ENCODE results near the gene SLC50A1. TPM values are rescaled to one million over a fixed set of nuclear protein-coding genes. Genes with fewer than 3 reads are reported as not detected.

Gene SLC50A1
- total RNA-seq, 1 experiment from 2014 or later = 24.9 TPM

DNA sequence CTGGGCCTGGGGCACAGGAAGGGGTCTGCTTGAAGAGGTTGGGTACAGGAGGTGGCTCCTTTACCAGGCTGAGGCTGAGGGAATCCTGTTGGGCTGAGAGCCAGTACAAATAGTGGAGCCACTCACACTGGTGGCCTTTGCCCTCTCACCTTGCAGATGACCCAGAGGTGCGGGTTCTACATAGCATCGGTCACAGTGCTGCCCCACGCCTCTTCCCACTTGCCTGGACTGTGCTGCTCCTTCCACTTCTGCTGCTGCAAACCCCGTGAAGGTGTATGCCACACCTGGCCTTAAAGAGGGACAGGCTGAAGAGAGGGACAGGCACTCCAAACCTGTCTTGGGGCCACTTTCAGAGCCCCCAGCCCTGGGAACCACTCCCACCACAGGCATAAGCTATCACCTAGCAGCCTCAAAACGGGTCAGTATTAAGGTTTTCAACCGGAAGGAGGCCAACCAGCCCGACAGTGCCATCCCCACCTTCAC is 1.8 kb upstream of the SLC50A1 start:
- Histone ChIP-seq H3K9me3 (ENCODE audit: control insufficient read depth, low read depth, low read length) (no peaks in the 10 kb centered on the region), H3K9ac (ENCODE audit: extremely low read depth, insufficient read length, low read length) (no peak overlapping the region), H4K20me1 (ENCODE audit: control insufficient read depth, insufficient read depth, insufficient read length) (no peaks in the 10 kb centered on the region), H4K5ac (ENCODE audit: insufficient read length, low read depth, low read length) (no peak overlapping the region), H3K23me2 (ENCODE audit: insufficient read length, low read depth, low read length, poor library complexity, severe bottlenecking) (peaks cover 22% of the 10 kb centered on the region), H3K4me2 (ENCODE audit: insufficient read depth, insufficient read length, low read length) (no peak overlapping the region), H2BK15ac (ENCODE audit: low read depth, low read length) (no peak overlapping the region), H3K4ac (ENCODE audit: low read depth, low read length) (no peak overlapping the region), H3K79me2 (ENCODE audit: insufficient read depth, low read length) (0 out of 2 replicates have a peak, but pooled peaks cover 2% of the 10 kb centered on the region), H3K27me3 (ENCODE audit: insufficient read depth, low read length) (no peaks in the 10 kb centered on the region; the same call in 1 of the 2 replicates), H3K4me1 (ENCODE audit: insufficient read depth, low read length) (no peaks in the 10 kb centered on the region; the same call in 1 of the 2 replicates), H2AFZ (ENCODE audit: low read length) (no peak overlapping the region), H2AK5ac (ENCODE audit: insufficient read length, low read length) (no peak overlapping the region), H3T11ph (ENCODE audit: low read length) (no peak overlapping the region), H4K8ac (replicated peaks; ENCODE audit: insufficient read length, low read depth, low read length) (no peak overlapping the region), H2BK120ac (ENCODE audit: low read depth, low read length, poor library complexity, severe bottlenecking) (no peak overlapping the region), H2BK12ac (ENCODE audit: insufficient read length, low read depth, low read length) (no peak overlapping the region), H2BK5ac (ENCODE audit: insufficient read length, low read length) (no peak overlapping the region), H3K27ac (ENCODE audit: insufficient read length, low read depth, low read length) (no peak overlapping the region), H3K14ac (ENCODE audit: insufficient read depth, low read length) (no peak overlapping the region), H3K23ac (ENCODE audit: insufficient read length, low read depth, low read length) (no peak overlapping the region), H3K79me1 (ENCODE audit: insufficient read depth, low read depth, low read length, poor library complexity, severe bottlenecking) (no peaks in the 10 kb centered on the region), H3K18ac (ENCODE audit: insufficient read length, low read depth, low read length) (no peak overlapping the region), H4K91ac (ENCODE audit: insufficient read length, low read depth, low read length) (no peak overlapping the region), H2BK20ac (ENCODE audit: low read depth, low read length, poor library complexity, severe bottlenecking) (no peak overlapping the region), H3K56ac (ENCODE audit: insufficient read length, low read depth, low read length) (no peak overlapping the region)
- Mint-ChIP-seq H3K4me3 (peak overlapping the region in 1 of 2 experiments; percentile 93; a peak in 2 of 5 replicates), H3K36me3 (ENCODE audit: insufficient read depth in 1 of 3, low read depth in 3 of 3) (peaks cover 14 to 26% (median 16%) of the 10 kb centered on the region in 3 experiments), H3K27ac (no peak overlapping the region), H3K27me3 (ENCODE audit: low read depth) (peaks cover 33% of the 10 kb centered on the region), H3K4me1 (peaks cover 38% of the 10 kb centered on the region in 2 experiments), H3K9me3 (no peaks in the 10 kb centered on the region)
- TF ChIP-seq, protein P1, sequence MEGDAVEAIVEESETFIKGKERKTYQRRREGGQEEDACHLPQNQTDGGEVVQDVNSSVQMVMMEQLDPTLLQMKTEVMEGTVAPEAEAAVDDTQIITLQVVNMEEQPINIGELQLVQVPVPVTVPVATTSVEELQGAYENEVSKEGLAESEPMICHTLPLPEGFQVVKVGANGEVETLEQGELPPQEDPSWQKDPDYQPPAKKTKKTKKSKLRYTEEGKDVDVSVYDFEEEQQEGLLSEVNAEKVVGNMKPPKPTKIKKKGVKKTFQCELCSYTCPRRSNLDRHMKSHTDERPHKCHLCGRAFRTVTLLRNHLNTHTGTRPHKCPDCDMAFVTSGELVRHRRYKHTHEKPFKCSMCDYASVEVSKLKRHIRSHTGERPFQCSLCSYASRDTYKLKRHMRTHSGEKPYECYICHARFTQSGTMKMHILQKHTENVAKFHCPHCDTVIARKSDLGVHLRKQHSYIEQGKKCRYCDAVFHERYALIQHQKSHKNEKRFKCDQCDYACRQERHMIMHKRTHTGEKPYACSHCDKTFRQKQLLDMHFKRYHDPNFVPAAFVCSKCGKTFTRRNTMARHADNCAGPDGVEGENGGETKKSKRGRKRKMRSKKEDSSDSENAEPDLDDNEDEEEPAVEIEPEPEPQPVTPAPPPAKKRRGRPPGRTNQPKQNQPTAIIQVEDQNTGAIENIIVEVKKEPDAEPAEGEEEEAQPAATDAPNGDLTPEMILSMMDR (conservative IDR thresholded peaks at IDR 0.05) = no peak
- whole genome bisulfite sequencing (ENCODE audit: extremely low coverage, insufficient read length, low lambda C conversion rate) = no CpG with 5 or more reads among the region's 7 CpGs
- DNase-seq = no peak
